ENCODE results near the gene SFTA2. TPM values are rescaled to one million over a fixed set of nuclear protein-coding genes. Genes with fewer than 3 reads are reported as not detected.

The SFTA2 gene
- total RNA-seq, 4 donors from 2014 or later = 2.0 to 31.7 (median 6.4) TPM

GRCh38 chr6:30888816-30889495 lies 43.0 kb downstream of the SFTA2 start:
- intact Hi-C loops (cut with DNase I) = loop anchor here (10.0 kb wide), 1 partner anchor 204 kb away; the partner anchor contains the start of gene PPP1R18

GRCh38 chr6:30887901-30888815 lies 43.8 kb downstream of the SFTA2 start:
- WGBS, 2 donors = 32 to 52% methylated on average over 5 to 6 of the region's 6 CpGs
- TF ChIP-seq POLR2A (IDR thresholded peaks at IDR 0.05) = no peak
- TF ChIP-seq, protein P1, sequence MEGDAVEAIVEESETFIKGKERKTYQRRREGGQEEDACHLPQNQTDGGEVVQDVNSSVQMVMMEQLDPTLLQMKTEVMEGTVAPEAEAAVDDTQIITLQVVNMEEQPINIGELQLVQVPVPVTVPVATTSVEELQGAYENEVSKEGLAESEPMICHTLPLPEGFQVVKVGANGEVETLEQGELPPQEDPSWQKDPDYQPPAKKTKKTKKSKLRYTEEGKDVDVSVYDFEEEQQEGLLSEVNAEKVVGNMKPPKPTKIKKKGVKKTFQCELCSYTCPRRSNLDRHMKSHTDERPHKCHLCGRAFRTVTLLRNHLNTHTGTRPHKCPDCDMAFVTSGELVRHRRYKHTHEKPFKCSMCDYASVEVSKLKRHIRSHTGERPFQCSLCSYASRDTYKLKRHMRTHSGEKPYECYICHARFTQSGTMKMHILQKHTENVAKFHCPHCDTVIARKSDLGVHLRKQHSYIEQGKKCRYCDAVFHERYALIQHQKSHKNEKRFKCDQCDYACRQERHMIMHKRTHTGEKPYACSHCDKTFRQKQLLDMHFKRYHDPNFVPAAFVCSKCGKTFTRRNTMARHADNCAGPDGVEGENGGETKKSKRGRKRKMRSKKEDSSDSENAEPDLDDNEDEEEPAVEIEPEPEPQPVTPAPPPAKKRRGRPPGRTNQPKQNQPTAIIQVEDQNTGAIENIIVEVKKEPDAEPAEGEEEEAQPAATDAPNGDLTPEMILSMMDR (IDR thresholded peaks at IDR 0.05) = no peak
- Histone ChIP-seq H3K27me3 (no peaks in the 10 kb centered on the region), H3K36me3 (peaks cover 19 to 47% (median 20%) of the 10 kb centered on the region in 3 donors), H3K4me3 (no peak overlapping the region), H3K27ac (peak overlapping the region in 3 of 4 donors; percentile 23 to 57 (median 46)), H3K4me1 (peaks cover 19 to 78% (median 43%) of the 10 kb centered on the region in 3 donors), H3K9me3 (no peaks in the 10 kb centered on the region)
- intact Hi-C loops (cut with DNase I) = loop anchor here (10.0 kb wide), 1 partner anchor 203 kb away; the partner anchor contains the start of gene PPP1R18
- no peak for DNase-seq

More at GRCh38 chr6:30888816-30889495, 43.0 kb downstream of the SFTA2 start:
- Histone ChIP-seq H3K27me3 (no peaks in the 10 kb centered on the region), H3K36me3 (peaks cover 25 to 55% (median 27%) of the 10 kb centered on the region in 3 donors), H3K4me1 (peaks cover 19 to 70% (median 39%) of the 10 kb centered on the region in 3 donors), H3K4me3 (no peak overlapping the region), H3K9me3 (no peaks in the 10 kb centered on the region), H3K27ac (peak overlapping the region in 3 of 4 donors; percentile 23 to 57 (median 48))
- TF ChIP-seq POLR2A (IDR thresholded peaks at IDR 0.05) = no peak
- TF ChIP-seq, protein P1 (IDR thresholded peaks at IDR 0.05) = no peak
- no peak for DNase-seq
- 79 to 100% methylated on average over 1 to 10 of the region's 18 CpGs for WGBS, 2 donors

DNA sequence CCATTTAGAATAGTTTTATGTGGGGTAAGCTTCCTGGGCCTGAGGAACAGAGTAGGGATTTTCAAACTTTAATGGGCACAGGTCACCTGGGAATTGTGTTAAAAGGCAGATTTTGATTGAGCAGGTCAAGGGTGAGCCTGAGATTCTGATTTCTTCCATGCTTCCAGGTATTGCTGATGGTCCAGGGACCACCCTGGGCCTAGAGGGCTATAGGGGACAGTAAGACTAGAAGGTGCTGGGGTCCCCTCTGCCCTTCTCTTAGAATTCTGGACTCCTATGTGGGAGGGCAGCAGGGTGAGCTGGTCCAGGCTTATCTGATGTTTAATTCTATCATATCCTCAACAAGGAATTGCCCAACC lies 45.1 kb downstream of the SFTA2 start:
- H3K36me3 ChIP-seq = peaks cover 8 to 34% (median 11%) of the 10 kb centered on the region in 3 donors
- no peak for DNase-seq
- peaks cover 30 to 91% (median 53%) of the 10 kb centered on the region in 3 donors for H3K4me1 ChIP-seq
- H3K27ac ChIP-seq = peak overlapping the region; percentile 93 to 99 (median 98)
- intact Hi-C loops (cut with DNase I) = loop anchor here (10.0 kb wide), 1 partner anchor 202 kb away; the partner anchor contains the start of gene PPP1R18
- H3K4me3 ChIP-seq = peak overlapping the region in 3 of 4 donors; percentile 55 to 90 (median 89)
- H3K27me3 ChIP-seq = no peaks in the 10 kb centered on the region
- TF ChIP-seq POLR2A (IDR thresholded peaks at IDR 0.05) = no peak
- TF ChIP-seq, protein P1 (IDR thresholded peaks at IDR 0.05) = no peak
- H3K9me3 ChIP-seq = no peaks in the 10 kb centered on the region

- no peaks in the 10 kb centered on the region for H3K9me3 ChIP-seq
- H3K4me1 ChIP-seq = peaks cover 31 to 97% (median 56%) of the 10 kb centered on the region in 3 donors
- TF ChIP-seq, protein P1 (IDR thresholded peaks at IDR 0.05) = no peak
- peak in 3 of 4 donors; percentile 28 to 58 (median 55) for TF ChIP-seq POLR2A (IDR thresholded peaks at IDR 0.05)
- peaks cover 7 to 28% (median 8%) of the 10 kb centered on the region in 3 donors for H3K36me3 ChIP-seq
- no peak for DNase-seq
- peak overlapping the region; percentile 55 to 97 (median 90) for H3K4me3 ChIP-seq
- 20 to 28% methylated on average over 8 to 10 of the region's 18 CpGs for WGBS, 2 donors
- no peaks in the 10 kb centered on the region for H3K27me3 ChIP-seq
- intact Hi-C loops (cut with DNase I) = loop anchor here (10.0 kb wide), 1 partner anchor 201 kb away; the partner anchor contains the start of gene PPP1R18
- H3K27ac ChIP-seq = peak overlapping the region; percentile 93 to 99 (median 98)
Observed at GRCh38 chr6:30885999-30886896, 45.7 kb downstream of the SFTA2 start.

Measured in esophagus squamous epithelium (tissue), 5 donors.